ENCODE measurements around the gene OOSP3.

- TF ChIP-seq POLR2A (IDR thresholded peaks at IDR 0.05) = no peak
- no peak for TF ChIP-seq CTCF (IDR thresholded peaks at IDR 0.05)
These were observed 45.0 kb upstream of the OOSP3 start for GRCh38 chr11:59833602-59834001.

All from esophagus squamous epithelium (tissue), 4 donors.